NAMALWA (cell line): ENCODE results near the gene PTBP2.

Source experiments
- DNase-seq: peaks from one replicate; pipeline ENCODE4 v3.0.0-alpha.2; 2015; ENCODE audit warnings: low spot score

The PTBP2 gene

DNA sequence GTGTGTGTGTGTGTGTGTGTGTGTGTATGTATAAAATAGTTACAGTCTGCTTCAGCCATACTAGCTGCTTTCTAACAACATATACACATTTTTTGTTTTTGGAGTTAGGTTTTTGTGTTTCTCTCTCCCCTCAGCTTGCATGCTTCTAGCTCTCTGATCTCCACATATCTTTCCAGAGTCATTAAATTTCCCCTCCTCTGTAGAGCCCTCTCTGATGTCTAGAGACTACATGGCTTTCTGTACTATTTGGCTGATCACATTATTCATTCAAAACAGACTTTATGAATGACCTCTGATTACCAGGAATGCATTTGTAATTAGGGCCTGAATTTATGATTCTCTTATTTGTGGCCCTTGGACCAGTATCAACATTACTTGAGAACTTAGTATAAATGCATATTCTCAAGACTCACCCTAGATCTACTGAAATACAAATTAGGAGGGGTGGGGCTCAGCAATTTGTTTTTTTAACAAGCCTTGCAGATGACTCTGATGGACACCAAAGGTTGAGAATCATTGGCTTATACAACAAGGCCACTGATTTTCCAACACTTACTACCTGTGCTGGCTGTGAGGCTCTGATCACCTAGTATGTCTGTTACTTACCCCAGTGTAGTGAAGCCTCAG, 104.5 kb downstream of the PTBP2 start:
- no peak for DNase-seq

- no peak for DNase-seq
These were observed 111.8 kb downstream of the PTBP2 start for GRCh38 chr1:96833376-96833775.

DNA sequence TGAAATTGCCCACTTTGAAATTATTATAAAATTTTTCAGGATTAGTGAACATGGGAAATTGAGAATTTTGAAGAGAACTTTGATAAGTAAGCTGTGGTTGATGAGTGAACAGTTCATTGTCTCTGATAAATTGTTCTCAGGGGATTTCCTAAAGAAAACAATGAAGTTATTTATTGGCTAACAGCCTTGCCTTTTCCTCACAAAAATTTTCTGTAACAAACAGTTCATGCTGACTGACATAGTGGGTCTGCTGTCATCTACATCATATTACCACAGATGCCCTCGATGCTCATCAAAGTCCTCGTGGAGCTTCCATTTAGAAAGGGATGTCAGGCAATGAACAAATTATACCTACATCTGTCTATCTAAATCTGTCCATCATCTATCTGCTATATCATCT, 113.4 kb downstream of the PTBP2 start:
- no peak for DNase-seq

DNA sequence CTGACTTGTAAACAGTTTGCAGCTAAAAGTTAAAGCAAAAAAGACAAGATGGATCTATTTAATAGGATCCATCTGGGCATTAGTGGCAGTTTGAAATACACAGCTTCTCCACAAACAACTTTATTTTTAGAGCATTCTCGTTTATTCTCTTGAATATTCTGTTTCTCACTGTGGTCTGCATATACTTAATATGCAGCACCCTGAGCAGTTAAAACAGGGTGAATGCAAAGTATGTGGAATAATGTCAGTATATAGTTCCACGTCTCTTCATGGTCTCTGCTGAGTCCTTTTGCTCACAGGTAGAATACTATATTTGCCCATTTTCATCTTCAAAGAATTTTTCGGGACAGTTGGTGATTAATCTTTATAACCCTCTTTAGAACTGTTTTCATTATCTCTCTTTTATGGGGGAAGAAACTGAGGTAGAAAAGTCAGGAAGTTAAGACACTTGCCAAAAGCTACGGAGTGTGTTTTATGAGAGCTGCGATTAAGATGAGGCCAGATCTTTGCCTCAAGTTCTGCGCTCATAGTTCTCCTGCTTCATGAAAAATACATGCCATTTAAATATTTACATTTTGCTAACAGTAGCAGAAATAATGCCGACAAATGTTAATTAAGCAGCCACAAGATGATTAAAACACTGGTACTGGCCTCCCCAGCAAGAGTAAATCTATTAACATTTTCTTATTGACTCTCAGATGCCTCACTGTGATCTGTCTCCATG, 115.6 kb downstream of the PTBP2 start:
- no peak for DNase-seq

DNA sequence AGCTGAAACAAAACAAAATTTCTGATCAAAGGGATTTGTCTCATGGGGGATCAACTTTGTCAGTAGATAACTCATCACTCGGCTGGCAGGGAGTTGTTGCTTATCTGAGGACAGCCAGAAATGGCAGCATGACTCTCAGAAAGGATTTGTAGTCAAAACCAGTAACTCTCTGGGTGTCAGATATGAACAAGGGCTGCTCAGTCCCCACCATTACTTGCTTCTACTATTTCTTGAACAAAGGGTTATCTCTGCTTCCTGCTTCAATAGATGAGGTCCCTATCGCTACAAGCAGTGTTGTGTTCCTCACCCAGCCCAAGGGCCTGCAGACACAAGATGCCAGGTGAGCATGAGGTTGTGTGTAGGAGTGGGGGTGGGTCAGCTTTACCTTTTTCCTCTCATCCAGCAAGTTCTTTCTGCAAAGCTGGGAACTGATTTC, 116.2 kb downstream of the PTBP2 start:
- no peak for DNase-seq

- no peak for DNase-seq
These were observed 118.8 kb downstream of the PTBP2 start for GRCh38 chr1:96840396-96840795.

DNA sequence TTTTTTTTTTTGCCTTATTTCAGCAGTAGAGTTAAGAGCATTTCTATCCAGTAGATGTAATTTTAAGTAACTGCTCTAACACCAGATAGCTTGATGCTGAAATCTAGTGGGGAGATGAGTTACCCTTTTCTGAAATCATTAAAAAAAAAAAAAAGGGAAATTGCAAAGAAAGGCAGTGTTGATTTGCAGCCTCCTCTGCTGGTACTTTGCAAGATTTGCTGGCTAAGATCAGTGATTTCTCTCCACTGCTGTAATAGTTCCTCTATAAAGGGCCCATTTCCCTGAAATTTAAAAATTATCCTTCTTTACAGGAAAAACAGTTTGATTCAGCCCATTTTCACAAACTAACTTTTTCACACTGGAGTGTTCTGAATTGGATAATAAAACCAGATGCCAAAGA, 120.6 kb downstream of the PTBP2 start:
- DNase-seq = no peak

DNA sequence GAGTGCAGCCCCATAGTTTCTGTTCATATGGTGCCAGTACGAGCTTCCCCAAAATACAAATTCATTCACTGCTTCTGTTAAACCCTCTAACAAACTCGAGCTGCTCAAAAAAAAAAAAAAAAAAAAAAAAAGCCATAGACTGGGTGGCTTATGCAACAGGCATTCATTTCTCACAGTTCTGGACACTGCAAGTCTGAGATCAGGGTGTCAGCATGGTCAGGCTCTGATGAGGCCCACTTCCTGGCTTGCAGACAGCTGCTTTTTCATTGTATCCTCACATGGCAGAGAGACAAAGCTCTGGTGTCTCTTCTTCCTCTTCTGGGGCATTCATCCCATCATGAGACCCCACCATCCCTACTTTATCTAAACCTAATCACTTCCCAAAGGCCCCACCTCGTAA, 121.6 kb downstream of the PTBP2 start:
- no peak for DNase-seq

DNA sequence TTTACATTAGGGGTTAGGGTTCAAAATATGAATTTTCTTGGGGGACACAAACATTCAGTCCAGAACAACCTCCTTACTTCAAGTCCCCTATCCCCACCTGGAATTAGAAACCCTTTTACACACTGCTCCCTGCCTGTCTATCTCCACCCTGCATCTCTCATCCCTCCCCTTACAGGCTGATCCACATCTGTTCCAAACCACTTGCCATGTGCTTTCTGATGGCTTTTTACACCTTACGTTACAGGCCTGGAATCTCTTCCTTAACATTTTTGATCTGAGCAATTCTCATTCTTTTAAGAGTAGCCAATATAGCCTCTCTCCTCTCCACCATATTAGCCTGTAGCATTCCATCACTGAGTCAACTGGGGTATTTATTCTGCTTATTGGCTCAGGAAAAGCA, 122.0 kb downstream of the PTBP2 start:
- no peak for DNase-seq

DNA sequence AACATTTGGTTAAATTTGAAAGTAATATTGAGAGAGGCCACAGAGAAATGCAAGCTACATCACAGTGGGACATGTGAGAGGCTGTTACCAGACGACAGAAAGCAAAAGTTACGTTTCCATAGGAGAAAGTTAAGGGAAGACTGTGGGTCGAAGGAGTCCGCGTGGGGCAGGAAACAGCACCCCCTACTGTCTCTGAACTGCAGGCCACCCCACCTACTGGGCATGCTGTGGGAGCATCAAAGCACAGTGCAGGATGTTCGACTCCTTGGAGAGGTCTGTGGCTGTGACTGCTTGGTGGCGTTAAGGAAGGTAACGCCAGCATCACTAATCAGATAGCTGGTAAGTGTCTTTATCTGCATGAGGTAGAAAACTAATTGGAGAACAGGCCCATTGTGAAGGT, 123.9 kb downstream of the PTBP2 start:
- DNase-seq = peak; percentile 53

DNA sequence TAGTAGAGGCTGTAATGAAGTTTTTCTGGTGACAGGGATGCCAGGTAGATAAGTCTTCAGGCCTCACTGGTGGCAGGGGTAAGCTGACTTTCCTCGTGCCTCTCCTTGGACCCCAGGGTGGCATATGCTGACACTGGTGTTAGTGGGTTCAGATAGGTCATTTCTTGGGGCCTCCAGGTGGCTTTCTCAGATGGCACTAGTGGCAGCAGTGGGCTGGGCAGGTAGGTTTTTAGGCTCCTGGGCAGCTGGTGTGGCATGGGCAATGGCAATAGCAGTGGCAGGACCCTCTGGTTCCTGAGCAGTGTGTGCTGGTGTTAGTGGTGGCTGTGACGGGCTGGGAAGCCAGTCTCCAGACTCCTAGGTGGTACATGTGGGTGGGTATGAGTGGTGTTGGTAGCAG, 140.3 kb downstream of the PTBP2 start:
- no peak for DNase-seq

DNA sequence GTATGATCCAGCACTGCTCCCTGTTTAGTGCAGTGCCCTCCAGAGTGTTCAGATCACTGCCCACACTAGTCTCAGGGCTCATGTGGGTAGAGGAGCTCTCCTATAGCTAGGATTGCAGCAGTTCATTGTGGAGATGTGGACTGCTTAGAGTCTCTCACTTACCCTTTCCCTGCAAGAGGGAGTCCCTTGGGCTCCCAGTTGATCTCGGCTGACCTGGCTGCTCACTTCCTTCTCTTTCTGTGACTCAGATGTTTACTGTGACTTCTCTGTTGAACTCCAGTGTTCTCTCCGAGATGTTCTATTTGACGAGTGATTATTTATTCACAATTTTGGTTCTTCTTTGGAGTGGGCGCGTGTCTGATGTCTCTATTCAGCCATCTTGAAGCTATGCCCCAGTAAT, 141.9 kb downstream of the PTBP2 start:
- DNase-seq = no peak
